ENCODE data around the gene PRCD.

PRCD gene

GRCh38 chr17:76495663-76496400 lies 44.0 kb upstream of the PRCD start:
- TF ChIP-seq CTCF (IDR thresholded peaks at IDR 0.05): no peak

GRCh38 chr17:76496464-76496863 lies 43.4 kb upstream of the PRCD start:
- no peak for TF ChIP-seq CTCF (IDR thresholded peaks at IDR 0.05)

GRCh38 chr17:76497699-76497978 lies 42.2 kb upstream of the PRCD start:
- no peak for TF ChIP-seq CTCF (IDR thresholded peaks at IDR 0.05)

GRCh38 chr17:76497979-76498875 lies 41.6 kb upstream of the PRCD start:
- no peak for TF ChIP-seq CTCF (IDR thresholded peaks at IDR 0.05)

- TF ChIP-seq CTCF (IDR thresholded peaks at IDR 0.05): no peak
Measured at GRCh38 chr17:76498876-76499251, 41.0 kb upstream of the PRCD start.

GRCh38 chr17:76499267-76499667 lies 40.6 kb upstream of the PRCD start:
- no peak for TF ChIP-seq CTCF (IDR thresholded peaks at IDR 0.05)

GRCh38 chr17:76500074-76500746 lies 39.6 kb upstream of the PRCD start:
- no peak for TF ChIP-seq CTCF (IDR thresholded peaks at IDR 0.05)
